HCT116 (cell line): ENCODE data around the gene ZNF423. TPM values are rescaled to one million over a fixed set of nuclear protein-coding genes. Genes with fewer than 3 reads are reported as not detected.

Experiments used
- ATAC-seq: fragments of 200-7000 bp; cut with Tn5 transposase; 2 replicates; pipeline ENCODE4 v1.9.1; 2020; ENCODE audit warnings: mild to moderate bottlenecking, moderate library complexity
- BruUV-seq: library from RNA; stranded (reverse); fragments of 400-500 nt; replicated peaks from 2 replicates; lab custom pipeline; 2021; lab: Mats Ljungman, UMichigan
- CTCF ChIA-PET: fragments of 300-600 bp; sonication (Branson Sonifier 250); formaldehyde crosslinking; loops from one replicate; lab custom pipeline; 2021; ENCODE audit warnings: antibody characterized with exemption; lab: Charles Lee
- POLR2A ChIA-PET: fragments of 300-600, 350-600 bp; sonication (Branson Sonifier 250); formaldehyde crosslinking; loops from one replicate; lab custom pipeline; 2021; ENCODE audit warnings: antibody characterized with exemption; lab: Charles Lee
- RAD21 ChIA-PET, 2 experiments: fragments of 300-600 bp; sonication (Branson Sonifier 250); formaldehyde crosslinking; loops; one replicate each; lab custom pipeline; 2023; ENCODE audit warnings: low total read pairs in 2 of 2; ENCODE audit not compliant: uncharacterized antibody in 2 of 2, unreplicated experiment in 2 of 2, low non-redundant PET in 1 of 2; lab: Charles Lee
- DNase-seq: peaks from one replicate; pipeline ENCODE4 v3.0.0-alpha.2; 2010; ENCODE audit warnings: low read depth, low spot score
- H2AFZ ChIP-seq: fragments of 200-600 bp; shearing (Covaris generic), sonication (generic); 2 replicates; pipeline ENCODE4 v1.6.1; 2017; ENCODE audit warnings: low read depth, mixed run types, mixed read lengths, antibody characterized with exemption, low read length; ENCODE audit not compliant: poor library complexity, severe bottlenecking
- H3K27ac ChIP-seq: 2 replicates; pipeline ENCODE4 v1.5.1; 2012; ENCODE audit warnings: low read depth, low read length
- H3K27me3 ChIP-seq: fragments of 200-600 bp; sonication (generic); 2 replicates; pipeline ENCODE4 v1.6.1; 2016; ENCODE audit warnings: mixed run types, low read length, mixed read lengths; ENCODE audit not compliant: insufficient read depth
- H3K36me3 ChIP-seq, 2 experiments: fragments of 200-500 bp in 1 of 2; fragments of 200-600 bp in 1 of 2; sonication (Bioruptor generic) in 1 of 2; sonication (generic) in 1 of 2; 2 replicates each; pipeline versions ENCODE4 v1.5.1 to v1.6.1; 2014 to 2016; ENCODE audit warnings: low read length in 2 of 2, inconsistent platforms in 1 of 2, mixed read lengths in 1 of 2, mixed run types in 1 of 2; ENCODE audit not compliant: insufficient read depth in 2 of 2, control insufficient read depth in 1 of 2
- H3K4me1 ChIP-seq, 2 experiments: fragments of 200-600 bp in 1 of 2; sonication (generic) in 1 of 2; 2 replicates each; pipeline versions ENCODE4 v1.5.1 to v1.6.1; 2012 to 2017; ENCODE audit warnings: low read length in 2 of 2, inconsistent platforms in 1 of 2, mild to moderate bottlenecking in 1 of 2, mixed read lengths in 1 of 2, mixed run types in 1 of 2, moderate library complexity in 1 of 2; ENCODE audit not compliant: insufficient read depth in 2 of 2, control insufficient read depth in 1 of 2
- H3K4me2 ChIP-seq: fragments of 200-600 bp; sonication (generic); 2 replicates; pipeline ENCODE4 v1.6.1; 2017; ENCODE audit warnings: mixed run types, low read length, mixed read lengths
- H3K4me3 ChIP-seq, 2 experiments: fragments of 200-600 bp in 1 of 2; sonication (generic) in 1 of 2; replicated peaks in 1 of 2; 2 replicates each; pipeline ENCODE4 v1.5.1; 2011 to 2016; ENCODE audit warnings: low read length in 2 of 2, control low read depth in 1 of 2, low read depth in 1 of 2, mild to moderate bottlenecking in 1 of 2, mixed read lengths in 1 of 2, mixed run types in 1 of 2
- H3K79me2 ChIP-seq: fragments of 200-600 bp; sonication (generic); 2 replicates; pipeline ENCODE4 v1.6.1; 2017; ENCODE audit warnings: mild to moderate bottlenecking, mixed run types, low read length, moderate library complexity, mixed read lengths; ENCODE audit not compliant: insufficient read depth
- H3K9ac ChIP-seq: fragments of 200-600 bp; sonication (generic); 2 replicates; pipeline ENCODE4 v1.6.1; 2016; ENCODE audit warnings: low read length, mixed read lengths
- H3K9me2 ChIP-seq: fragments of 200-600 bp; sonication (generic), shearing (Covaris generic); 2 replicates; pipeline ENCODE4 v1.6.1; 2017; ENCODE audit warnings: mixed run types, mild to moderate bottlenecking, moderate library complexity; ENCODE audit not compliant: insufficient read depth
- H3K9me3 ChIP-seq, 2 experiments: fragments of 200-500 bp in 1 of 2; fragments of 200-600 bp in 1 of 2; sonication (Bioruptor generic) in 1 of 2; sonication (generic) in 1 of 2; 2 replicates each; pipeline ENCODE4 v1.6.1; 2014 to 2017; ENCODE audit warnings: low read length in 2 of 2, mixed read lengths in 2 of 2, inconsistent platforms in 1 of 2, low read depth in 1 of 2, mild to moderate bottlenecking in 1 of 2, mixed run types in 1 of 2, moderate library complexity in 1 of 2; ENCODE audit not compliant: control insufficient read depth in 1 of 2, insufficient read depth in 1 of 2
- H4K20me1 ChIP-seq: fragments of 200-600 bp; sonication (generic), shearing (Covaris generic); 2 replicates; pipeline ENCODE4 v1.6.1; 2017; ENCODE audit warnings: mixed run types, mild to moderate bottlenecking, moderate library complexity; ENCODE audit not compliant: insufficient read depth
- CEBPB ChIP-seq: IDR thresholded peaks from 2 replicates; pipeline ENCODE4 v1.6.1; 2012; ENCODE audit warnings: low read depth
- CTCF ChIP-seq, 3 experiments: fragments of 200-600 bp in 1 of 3; sonication (generic) in 1 of 3; IDR thresholded peaks in 2 of 3; conservative IDR thresholded peaks in 1 of 3; 2 replicates each; pipeline ENCODE4 v1.5.1; 2012 to 2017; ENCODE audit warnings: low read depth in 2 of 3, low read length in 2 of 3, antibody characterized with exemption in 1 of 3, borderline replicate concordance in 1 of 3, control low read depth in 1 of 3, mild to moderate bottlenecking in 1 of 3, mixed read lengths in 1 of 3, mixed run types in 1 of 3, moderate library complexity in 1 of 3; ENCODE audit not compliant: insufficient read depth in 1 of 3
- EGR1 ChIP-seq: IDR thresholded peaks from 2 replicates; pipeline ENCODE4 v1.6.1; 2012; ENCODE audit warnings: low read depth
- ELF1 ChIP-seq: IDR thresholded peaks from 2 replicates; pipeline ENCODE4 v1.6.1; 2012; ENCODE audit warnings: low read depth, borderline replicate concordance
- EZH2 ChIP-seq: fragments of 200-600 bp; sonication (generic); IDR thresholded peaks from 2 replicates; pipeline ENCODE4 v1.6.1; 2017; ENCODE audit warnings: antibody characterized with exemption, mixed run types
- EZH2phosphoT487 ChIP-seq: fragments of 200-600 bp; IDR thresholded peaks from 2 replicates; pipeline ENCODE4 v1.6.1; 2018; ENCODE audit warnings: antibody characterized with exemption, borderline replicate concordance
- FOSL1 ChIP-seq: IDR thresholded peaks from 2 replicates; pipeline ENCODE4 v1.6.1; 2012; ENCODE audit warnings: low read depth
- POLR2A ChIP-seq: IDR thresholded peaks from 2 replicates; pipeline ENCODE4 v1.7.0; 2011; ENCODE audit warnings: borderline replicate concordance; ENCODE audit not compliant: insufficient read depth, insufficient read length; ENCODE audit errors: extremely low read depth
- POLR2AphosphoS5 ChIP-seq: IDR thresholded peaks from 2 replicates; pipeline ENCODE4 v1.6.1; 2011; ENCODE audit warnings: mild to moderate bottlenecking, low read depth, low read length, moderate library complexity
- SP1 ChIP-seq: IDR thresholded peaks from 2 replicates; pipeline ENCODE4 v1.6.1; 2012; ENCODE audit warnings: low read depth
- TCF7L2 ChIP-seq: IDR thresholded peaks from 2 replicates; pipeline ENCODE4 v1.7.0; 2011; ENCODE audit warnings: borderline replicate concordance, inconsistent platforms; ENCODE audit not compliant: insufficient read depth, insufficient read length; ENCODE audit errors: extremely low read depth
- YY1 ChIP-seq: IDR thresholded peaks from 2 replicates; pipeline ENCODE4 v1.6.1; 2011; ENCODE audit warnings: low read length, low read depth, moderate library complexity, mild to moderate bottlenecking; ENCODE audit not compliant: insufficient replicate concordance; ENCODE audit errors: extremely low read depth
- ZBTB33 ChIP-seq: IDR thresholded peaks from 2 replicates; pipeline ENCODE4 v1.6.1; 2011; ENCODE audit warnings: mild to moderate bottlenecking, low read length, moderate library complexity; ENCODE audit not compliant: insufficient replicate concordance; ENCODE audit errors: extremely low read depth
- intact Hi-C: fragments of 100-400 bp; cut with micrococcal nuclease; formaldehyde crosslinking; loops from 2 replicates; pipeline ENCODE4 v1.10.0; 2022
- total RNA-seq: library from RNA; stranded (reverse); gene quantifications from one replicate; pipeline ENCODE4 v1.2.1, GENCODE V29; 2021; ENCODE audit not compliant: unreplicated experiment

Gene ZNF423
- total RNA-seq, 1 experiment from 2014 or later: 0.22 TPM

- H3K27me3 ChIP-seq: no peaks in the 10 kb centered on the region
- H3K9me2 ChIP-seq: no peaks in the 10 kb centered on the region
- TF ChIP-seq SP1 (no peak), EZH2 (no peak), POLR2A (no peak), POLR2AphosphoS5 (no peak), EGR1 (no peak), FOSL1 (no peak), CEBPB (no peak), EZH2phosphoT487 (no peak), TCF7L2 (no peak), ELF1 (no peak), ZBTB33 (no peak), CTCF (IDR thresholded peaks at IDR 0.05 in 2 of 3, conservative IDR thresholded peaks at IDR 0.05 in 1 of 3; ENCODE audit: borderline replicate concordance in 1 of 3, insufficient read depth in 1 of 3, low read depth in 2 of 3, low read length in 2 of 3) (no peak), YY1 (no peak)
- H4K20me1 ChIP-seq: no peaks in the 10 kb centered on the region
- DNase-seq: no peak
- H3K79me2 ChIP-seq: no peaks in the 10 kb centered on the region
- no peak overlapping the region for H3K9ac ChIP-seq
- no peak for ATAC-seq
- no peak overlapping the region for H3K4me3 ChIP-seq
- CTCF ChIA-PET: interaction anchor here (1.2 to 3.6 kb wide), 2 partner anchors 21 to 23 kb away, joined by 4 to 12 read pairs; no protein-coding TSS in a partner anchor
- POLR2A ChIA-PET: no interaction called here
- no peaks in the 10 kb centered on the region for H3K36me3 ChIP-seq
- H3K4me2 ChIP-seq: no peak overlapping the region
- no peak overlapping the region for H2AFZ ChIP-seq
- no peaks in the 10 kb centered on the region for H3K4me1 ChIP-seq
- intact Hi-C loops: no loop called here
- BruUV-seq: no TSS peak
- RAD21 ChIA-PET: no interaction called here
- no peaks in the 10 kb centered on the region for H3K9me3 ChIP-seq
- H3K27ac ChIP-seq: no peak overlapping the region
Observed at GRCh38 chr16:49899991-49900695, 44.2 kb upstream of the ZNF423 start.
